ENCODE data around the gene HCN4. TPM values are rescaled to one million over a fixed set of nuclear protein-coding genes. Genes with fewer than 3 reads are reported as not detected.

The HCN4 gene
- total RNA-seq, 4 donors from 2014 or later = not detected

DNA sequence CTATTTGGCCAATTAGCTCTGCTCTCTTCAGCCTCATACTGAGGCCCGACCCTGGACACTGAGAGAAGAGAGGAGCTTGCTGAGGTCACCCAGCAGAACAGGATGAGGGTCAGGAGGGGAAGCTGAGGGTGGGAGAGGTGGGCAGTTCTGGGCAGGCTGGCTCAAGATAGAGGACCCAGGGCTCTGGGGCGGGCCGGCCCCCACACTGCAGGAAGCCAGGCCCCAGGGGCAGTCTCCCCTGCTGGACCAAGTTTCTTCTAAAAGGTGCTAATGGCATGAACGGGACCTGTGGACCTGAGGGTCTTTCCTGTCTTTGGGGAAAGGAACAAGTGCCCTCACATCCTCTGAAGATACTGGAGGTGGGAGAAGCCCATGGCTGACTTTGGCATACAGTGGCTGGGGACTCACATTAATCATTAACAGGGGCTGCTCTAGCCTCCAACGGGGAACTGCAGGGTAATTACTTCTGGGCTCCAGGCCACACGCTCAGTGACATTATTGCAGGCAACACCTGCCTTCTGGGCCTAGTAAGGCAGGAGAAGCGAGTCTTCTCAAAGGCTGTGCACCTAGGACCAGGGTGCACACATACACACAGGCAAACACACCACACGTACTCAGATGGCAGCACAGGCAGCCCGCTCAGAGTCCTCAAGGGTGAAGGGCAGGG is 10.6 kb downstream of the HCN4 start:
- WGBS, 2 donors = 60 to 85% methylated on average over 1 to 3 of the region's 9 CpGs
- no peak for DNase-seq
- Histone ChIP-seq H3K4me1 (no peaks in the 10 kb centered on the region), H3K27me3 (peaks cover 0 to 91% (median 0%) of the 10 kb centered on the region in 4 donors), H3K36me3 (no peaks in the 10 kb centered on the region), H3K9me3 (no peaks in the 10 kb centered on the region), H3K27ac (no peak overlapping the region), H3K4me3 (no peak overlapping the region)
- intact Hi-C loops (cut with DNase I) = no loop called here
- TF ChIP-seq, protein P1, sequence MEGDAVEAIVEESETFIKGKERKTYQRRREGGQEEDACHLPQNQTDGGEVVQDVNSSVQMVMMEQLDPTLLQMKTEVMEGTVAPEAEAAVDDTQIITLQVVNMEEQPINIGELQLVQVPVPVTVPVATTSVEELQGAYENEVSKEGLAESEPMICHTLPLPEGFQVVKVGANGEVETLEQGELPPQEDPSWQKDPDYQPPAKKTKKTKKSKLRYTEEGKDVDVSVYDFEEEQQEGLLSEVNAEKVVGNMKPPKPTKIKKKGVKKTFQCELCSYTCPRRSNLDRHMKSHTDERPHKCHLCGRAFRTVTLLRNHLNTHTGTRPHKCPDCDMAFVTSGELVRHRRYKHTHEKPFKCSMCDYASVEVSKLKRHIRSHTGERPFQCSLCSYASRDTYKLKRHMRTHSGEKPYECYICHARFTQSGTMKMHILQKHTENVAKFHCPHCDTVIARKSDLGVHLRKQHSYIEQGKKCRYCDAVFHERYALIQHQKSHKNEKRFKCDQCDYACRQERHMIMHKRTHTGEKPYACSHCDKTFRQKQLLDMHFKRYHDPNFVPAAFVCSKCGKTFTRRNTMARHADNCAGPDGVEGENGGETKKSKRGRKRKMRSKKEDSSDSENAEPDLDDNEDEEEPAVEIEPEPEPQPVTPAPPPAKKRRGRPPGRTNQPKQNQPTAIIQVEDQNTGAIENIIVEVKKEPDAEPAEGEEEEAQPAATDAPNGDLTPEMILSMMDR (IDR thresholded peaks at IDR 0.05) = no peak
- no peak for TF ChIP-seq POLR2A (IDR thresholded peaks at IDR 0.05)

DNA sequence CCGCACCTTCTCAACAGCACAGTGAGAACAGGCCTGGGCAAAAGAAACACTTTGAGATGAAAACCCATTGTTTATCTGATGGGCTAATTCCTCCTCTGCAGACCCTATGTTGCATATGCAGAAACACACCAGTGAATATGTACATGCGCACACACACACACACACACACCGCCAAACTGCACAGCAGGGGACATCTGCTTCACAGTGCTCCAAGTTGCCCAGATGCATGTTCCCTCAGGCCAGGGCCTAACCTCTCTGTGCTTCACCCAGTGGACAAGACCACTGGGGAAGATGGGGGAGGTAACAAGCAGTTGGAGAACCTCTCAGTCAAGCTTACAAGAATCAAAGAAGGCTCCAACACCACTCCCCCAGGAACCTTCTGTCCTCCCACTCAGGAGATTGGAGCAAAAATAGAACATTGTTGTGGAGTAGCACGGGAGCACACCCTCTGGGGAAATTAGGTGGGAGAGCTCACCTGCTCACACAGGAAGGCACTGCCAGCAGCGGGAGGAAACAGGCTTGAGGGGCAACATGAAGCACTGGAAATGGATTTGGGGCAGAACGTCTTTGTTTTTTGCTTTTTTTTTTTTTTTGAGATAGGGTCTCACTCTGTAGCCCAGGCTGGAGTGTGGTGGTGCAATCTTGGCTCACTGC is 13.0 kb downstream of the HCN4 start:
- no peaks in the 10 kb centered on the region for H3K36me3 ChIP-seq
- no peak overlapping the region for H3K4me3 ChIP-seq
- TF ChIP-seq POLR2A (IDR thresholded peaks at IDR 0.05) = no peak
- TF ChIP-seq, protein P1 (IDR thresholded peaks at IDR 0.05) = no peak
- DNase-seq = no peak
- H3K4me1 ChIP-seq = no peaks in the 10 kb centered on the region
- intact Hi-C loops (cut with DNase I) = no loop called here
- no peaks in the 10 kb centered on the region for H3K9me3 ChIP-seq
- no peak overlapping the region for H3K27ac ChIP-seq
- WGBS, 2 donors = 68 to 79% methylated on average over 6 of the region's 6 CpGs
- peaks cover 0 to 88% (median 0%) of the 10 kb centered on the region in 4 donors for H3K27me3 ChIP-seq

DNA sequence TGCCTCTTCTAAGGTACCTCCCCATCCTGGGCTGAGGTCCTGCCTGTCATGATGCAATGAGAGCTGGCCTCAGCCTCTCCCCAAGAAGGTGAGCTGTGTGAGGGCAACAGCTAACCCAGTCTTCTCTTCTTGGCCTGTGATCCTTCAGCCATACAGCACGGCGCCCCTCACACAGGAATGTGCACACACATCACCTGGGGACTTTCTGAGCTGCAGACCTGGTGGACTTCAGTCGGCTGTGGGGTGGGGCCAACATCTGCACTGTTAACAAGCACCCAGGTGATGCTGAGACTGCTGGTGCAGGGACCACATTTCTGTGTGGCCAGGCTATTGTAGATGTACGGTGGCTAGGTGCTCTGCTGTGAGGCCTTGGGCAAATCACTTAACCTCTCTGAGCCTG is 14.5 kb downstream of the HCN4 start:
- DNase-seq = no peak
- WGBS, 2 donors = 62 to 69% methylated on average over 2 to 3 of the region's 4 CpGs
- H3K4me3 ChIP-seq = no peak overlapping the region
- TF ChIP-seq, protein P1 (IDR thresholded peaks at IDR 0.05) = no peak
- TF ChIP-seq POLR2A (IDR thresholded peaks at IDR 0.05) = no peak
- H3K27me3 ChIP-seq = peaks cover 0 to 78% (median 0%) of the 10 kb centered on the region in 4 donors
- no peaks in the 10 kb centered on the region for H3K4me1 ChIP-seq
- no peak overlapping the region for H3K27ac ChIP-seq
- no peaks in the 10 kb centered on the region for H3K36me3 ChIP-seq
- intact Hi-C loops (cut with DNase I) = no loop called here
- H3K9me3 ChIP-seq = no peaks in the 10 kb centered on the region

DNA sequence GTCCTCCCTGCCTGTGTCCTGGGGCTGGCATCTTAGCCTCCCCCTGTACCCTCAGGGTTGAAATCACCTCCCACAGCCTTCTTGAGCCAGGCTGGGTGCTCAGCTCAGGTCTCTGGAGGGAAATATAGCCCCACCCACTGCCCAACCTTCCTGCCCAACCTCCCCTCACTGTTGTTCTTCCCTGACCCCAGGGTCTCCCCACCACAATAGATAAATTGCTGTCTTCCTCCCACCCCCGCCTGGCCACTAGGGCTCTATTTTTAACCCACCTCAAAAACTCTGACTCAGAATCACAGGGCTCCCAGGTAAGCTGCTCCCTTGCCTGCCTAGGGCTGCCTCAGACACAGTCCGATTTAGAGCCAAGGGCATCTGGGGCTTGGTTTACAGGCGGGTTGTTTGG is 15.0 kb downstream of the HCN4 start:
- intact Hi-C loops (cut with DNase I) = no loop called here
- Histone ChIP-seq H3K27me3 (peaks cover 0 to 73% (median 0%) of the 10 kb centered on the region in 4 donors), H3K4me3 (no peak overlapping the region), H3K36me3 (no peaks in the 10 kb centered on the region), H3K4me1 (no peaks in the 10 kb centered on the region), H3K27ac (no peak overlapping the region), H3K9me3 (no peaks in the 10 kb centered on the region)
- DNase-seq = no peak
- WGBS, 2 donors = 55 to 56% methylated on average over 2 of the region's 3 CpGs
- TF ChIP-seq, protein P1 (IDR thresholded peaks at IDR 0.05) = no peak

- intact Hi-C loops (cut with DNase I) = no loop called here
- no peaks in the 10 kb centered on the region for H3K4me1 ChIP-seq
- no peak overlapping the region for H3K27ac ChIP-seq
- H3K36me3 ChIP-seq = no peaks in the 10 kb centered on the region
- H3K27me3 ChIP-seq = peaks cover 0 to 69% (median 0%) of the 10 kb centered on the region in 4 donors
- TF ChIP-seq, protein P1 (IDR thresholded peaks at IDR 0.05) = no peak
- no peak for TF ChIP-seq POLR2A (IDR thresholded peaks at IDR 0.05)
- no peak overlapping the region for H3K4me3 ChIP-seq
- no peak for DNase-seq
- H3K9me3 ChIP-seq = no peaks in the 10 kb centered on the region
- 88 to 89% methylated on average over 5 to 7 of the region's 10 CpGs for WGBS, 2 donors
These were observed 16.7 kb downstream of the HCN4 start for GRCh38 chr15:73352082-73352481.

All from esophagus squamous epithelium (tissue), 5 donors.